Measurements from ENCODE around the gene CCDC57.

Gene CCDC57

DNA sequence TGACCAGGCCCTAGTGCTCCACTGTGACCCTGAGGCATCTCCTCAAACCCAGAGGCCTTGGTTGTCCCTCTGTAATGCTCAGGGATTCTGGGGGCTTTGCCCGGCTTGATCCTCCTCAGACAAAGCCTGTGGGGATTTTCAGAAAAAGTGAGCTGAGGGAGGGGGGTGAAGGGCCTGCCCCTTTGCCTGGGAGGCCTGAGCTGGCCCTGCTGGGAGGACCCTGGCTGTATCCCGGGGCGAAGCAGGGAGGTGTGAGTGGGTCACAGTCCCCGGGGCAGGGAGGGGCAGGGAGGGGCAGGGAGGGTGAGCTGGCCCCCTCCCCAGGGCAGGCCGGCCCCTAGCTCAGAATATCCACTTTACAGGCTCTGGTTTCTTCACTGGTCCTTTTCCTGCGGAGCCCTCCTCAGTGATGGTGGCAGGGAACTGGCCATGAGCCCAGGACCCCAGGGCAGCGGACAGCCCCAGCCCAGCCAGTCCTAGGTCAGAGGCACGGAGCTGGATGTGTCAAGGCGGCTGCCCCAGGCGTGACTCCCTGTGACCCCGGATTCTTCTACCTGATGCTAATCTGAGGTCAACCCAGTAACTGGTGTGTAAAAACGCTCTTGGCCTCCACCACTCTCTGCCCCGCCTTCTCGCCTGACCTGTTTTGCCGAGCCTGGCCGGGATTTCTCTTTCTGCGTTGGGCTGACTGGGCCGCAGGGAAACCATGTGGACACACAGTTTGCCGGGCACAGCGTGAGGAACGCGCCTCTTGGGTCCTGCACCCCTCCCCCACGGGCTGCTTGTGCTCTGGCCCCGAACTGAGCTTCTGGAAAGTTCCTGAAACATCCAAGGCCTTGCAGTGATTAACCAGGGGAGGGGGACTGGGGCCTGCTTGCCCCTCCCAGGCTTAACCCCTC lies 108.8 kb downstream of the CCDC57 start:
- DNase-seq = no peak

DNA sequence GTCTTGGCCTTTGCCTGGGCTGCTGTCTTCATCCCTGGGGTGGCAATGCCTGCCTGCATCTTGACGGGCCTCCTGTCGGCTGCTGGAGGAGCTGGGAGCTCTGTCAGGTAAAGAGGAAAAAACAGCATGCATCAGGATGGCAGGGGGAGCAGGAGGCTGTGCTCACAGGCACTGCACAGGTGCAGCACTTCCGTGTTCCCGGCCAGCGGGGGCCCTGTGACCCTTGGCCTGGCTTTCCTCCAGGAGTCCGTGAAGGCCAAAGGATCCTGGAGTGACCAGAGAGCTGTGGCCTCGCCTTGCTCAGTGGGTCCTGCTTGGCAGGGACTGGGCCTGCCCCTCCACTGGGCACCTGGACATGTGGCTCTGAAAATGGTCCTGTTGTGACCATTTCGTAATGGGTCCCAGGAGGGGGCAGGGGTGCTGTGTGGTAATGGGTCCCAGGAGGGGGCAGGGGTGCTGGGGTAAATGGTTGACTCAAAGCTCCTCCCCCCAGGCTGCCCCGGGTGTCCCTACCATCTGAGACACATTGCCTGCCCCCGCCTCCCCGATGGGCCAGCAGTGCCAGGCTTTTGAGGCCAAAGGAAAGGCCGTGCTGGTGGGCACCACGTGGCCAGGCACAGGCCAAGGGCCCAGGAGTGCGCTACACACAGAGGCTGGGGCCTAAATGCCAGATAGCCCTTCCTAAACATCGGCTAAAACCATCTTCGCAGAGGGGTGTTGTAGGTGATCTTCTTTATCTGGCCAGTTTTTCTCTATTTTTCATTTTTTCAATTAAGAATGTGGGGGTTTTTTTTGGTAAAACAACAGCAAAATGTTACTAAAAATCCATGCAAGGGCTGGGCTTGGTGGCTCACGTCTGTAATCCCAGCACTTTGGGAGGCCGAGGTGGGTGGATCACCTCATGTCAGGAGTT lies 110.6 kb downstream of the CCDC57 start:
- DNase-seq = no peak

DNA sequence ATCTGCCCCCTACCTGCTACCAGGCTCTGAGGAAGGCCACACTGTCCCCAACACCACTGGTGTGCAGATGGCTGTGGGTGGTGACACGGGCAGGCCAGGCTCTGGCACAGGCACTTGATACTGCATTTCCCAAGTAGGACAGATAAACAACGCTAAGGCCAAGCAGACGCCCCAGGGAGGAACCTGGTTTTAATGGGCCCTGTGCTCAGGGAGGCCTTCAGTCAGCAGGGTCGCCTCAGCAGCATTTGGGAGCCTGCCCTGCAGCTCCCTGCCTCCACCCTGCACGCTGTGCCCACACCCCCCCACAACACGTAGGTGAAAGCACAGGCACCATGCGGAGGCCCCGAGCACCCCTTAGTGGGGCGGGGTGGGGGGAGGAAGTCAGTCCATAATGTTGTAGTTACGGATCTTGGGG lies 111.3 kb downstream of the CCDC57 start:
- no peak for DNase-seq

DNA sequence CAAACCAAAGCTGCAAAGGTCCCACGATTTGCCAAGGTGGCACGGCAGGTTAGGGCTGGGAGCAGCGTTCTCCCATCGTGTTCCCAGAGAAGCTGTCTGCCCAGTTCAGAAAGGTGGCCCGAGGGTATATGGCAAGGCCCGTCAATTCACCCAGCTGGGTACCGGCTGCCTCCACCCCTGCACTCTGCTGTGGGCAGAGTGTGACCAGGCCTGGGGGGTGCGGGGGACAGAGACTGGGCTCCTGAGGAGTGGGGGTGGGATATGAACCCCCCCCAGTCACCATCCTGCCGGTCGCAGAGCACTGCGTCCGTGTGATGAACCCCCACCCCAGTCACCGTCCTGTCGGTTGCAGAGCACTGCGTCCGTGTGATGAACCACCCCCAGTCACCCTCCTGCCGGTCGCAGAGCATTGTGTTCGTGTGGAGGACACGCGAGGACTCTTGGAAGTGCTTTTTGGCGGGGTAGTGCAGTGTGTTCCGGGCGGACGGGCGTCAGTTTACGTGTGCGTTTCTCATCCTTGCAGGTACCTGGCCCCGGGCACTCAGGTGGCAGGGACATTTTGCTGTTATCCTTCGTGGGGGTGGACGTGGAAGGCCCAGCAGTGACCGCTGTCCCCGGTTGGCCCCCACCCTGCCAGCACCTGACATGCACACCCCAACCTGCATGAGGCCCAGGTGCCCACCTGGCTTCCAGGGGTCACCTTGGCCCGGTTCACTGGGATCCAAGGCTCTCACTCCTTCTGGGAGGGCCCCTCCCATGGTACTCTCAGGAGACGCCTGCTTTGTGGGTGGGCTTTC lies 111.9 kb downstream of the CCDC57 start:
- DNase-seq = no peak

DNA sequence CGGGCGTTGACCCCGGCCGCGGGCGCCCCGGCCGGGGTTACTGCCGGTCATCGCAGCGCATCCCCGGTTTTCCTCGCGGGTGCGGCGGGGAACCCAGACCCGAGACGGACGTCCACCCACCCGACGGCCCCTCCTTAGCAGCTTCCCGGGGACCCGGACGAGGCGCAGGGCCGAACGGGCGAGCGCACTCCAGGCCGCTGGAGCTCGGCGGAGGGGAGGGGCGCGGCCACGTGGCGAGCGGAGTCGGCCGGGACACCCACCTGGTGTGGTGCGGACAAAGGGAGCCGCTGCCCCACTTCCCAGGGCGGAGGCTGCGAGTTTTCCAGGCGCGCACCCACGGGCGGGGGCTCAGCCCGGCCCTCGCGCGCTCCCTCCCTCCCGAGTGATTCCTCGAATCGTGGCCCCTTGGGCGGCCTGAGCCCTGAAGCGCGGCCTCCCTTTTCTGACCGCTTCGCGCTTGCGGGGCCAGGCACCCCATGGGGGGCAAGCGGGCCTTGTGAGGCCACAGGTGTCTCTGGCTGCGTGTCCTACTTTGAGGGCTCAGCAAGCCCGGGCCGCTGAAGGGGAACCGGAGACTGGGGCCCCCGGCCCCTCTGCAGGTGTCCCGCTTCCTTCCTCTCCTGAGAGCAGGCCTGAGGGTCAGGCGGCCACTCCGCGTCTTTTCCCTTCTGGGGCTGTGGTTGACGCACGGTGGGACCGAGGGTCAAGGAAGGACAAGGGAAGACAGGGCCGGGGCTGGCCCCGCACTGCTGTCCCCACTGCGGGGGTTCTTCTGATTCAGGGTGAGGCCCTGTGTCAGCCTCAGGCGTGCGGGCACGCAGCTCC lies 113.5 kb downstream of the CCDC57 start:
- DNase-seq = no peak

DNA sequence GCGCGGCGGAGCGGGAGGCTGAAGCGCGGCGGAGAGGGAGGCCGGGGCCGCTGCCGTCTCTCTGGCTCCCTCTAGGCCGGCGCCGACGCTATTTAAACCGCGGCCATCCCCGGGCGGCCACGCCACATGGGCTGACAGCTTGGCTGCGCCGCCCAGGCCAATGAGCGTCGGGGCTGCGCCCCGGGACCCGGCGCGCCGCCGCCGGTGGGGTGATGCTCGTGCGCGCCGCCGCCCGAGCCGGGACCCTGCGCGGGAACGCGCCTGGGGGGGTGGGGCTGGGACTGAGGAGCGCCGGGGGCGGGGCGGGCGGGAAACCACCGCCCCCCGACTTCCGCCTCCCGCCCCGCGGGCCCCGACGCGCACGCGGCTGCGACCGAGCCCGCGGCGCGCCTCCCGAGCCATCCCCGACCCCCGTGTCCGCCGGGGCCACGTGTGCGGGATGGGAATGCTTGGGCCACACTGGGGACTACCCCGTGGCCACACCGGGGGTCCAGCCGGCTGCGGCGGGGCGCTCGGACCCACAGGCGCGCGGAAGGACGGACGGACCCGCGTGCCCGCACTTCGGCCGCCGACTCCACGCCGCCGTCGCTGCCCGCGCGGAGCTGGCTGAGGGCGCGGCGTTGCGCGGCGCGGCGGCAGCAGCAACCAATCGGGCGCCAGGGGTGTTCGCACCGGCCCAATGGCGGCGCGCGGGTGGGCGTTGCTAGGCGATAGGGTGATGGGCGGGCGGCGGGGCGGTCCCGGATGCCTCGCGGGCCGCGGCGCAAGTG lies 114.3 kb downstream of the CCDC57 start, which contains the start of gene FASN:
Gene FASN, minus strand, starts transcription at position 68 of the 770 bp plus-strand sequence. CDS start 1,791 bp downstream, outside the sequence.
- peak; percentile 91 to 92 for DNase-seq

DNA sequence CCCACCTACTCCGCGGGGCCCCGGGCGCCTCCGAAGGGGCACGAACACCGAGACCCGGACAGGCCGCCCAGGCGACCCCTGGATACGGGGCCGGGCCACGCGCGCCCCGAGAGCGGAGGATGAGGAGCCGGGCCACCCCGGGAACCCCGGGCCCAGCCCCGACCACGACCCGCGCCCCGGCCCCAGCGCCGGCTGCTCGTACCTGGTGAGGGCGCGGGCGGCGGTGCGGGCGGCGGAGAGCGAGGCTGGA lies 114.8 kb downstream of the CCDC57 start:
- no peak for DNase-seq

DNA sequence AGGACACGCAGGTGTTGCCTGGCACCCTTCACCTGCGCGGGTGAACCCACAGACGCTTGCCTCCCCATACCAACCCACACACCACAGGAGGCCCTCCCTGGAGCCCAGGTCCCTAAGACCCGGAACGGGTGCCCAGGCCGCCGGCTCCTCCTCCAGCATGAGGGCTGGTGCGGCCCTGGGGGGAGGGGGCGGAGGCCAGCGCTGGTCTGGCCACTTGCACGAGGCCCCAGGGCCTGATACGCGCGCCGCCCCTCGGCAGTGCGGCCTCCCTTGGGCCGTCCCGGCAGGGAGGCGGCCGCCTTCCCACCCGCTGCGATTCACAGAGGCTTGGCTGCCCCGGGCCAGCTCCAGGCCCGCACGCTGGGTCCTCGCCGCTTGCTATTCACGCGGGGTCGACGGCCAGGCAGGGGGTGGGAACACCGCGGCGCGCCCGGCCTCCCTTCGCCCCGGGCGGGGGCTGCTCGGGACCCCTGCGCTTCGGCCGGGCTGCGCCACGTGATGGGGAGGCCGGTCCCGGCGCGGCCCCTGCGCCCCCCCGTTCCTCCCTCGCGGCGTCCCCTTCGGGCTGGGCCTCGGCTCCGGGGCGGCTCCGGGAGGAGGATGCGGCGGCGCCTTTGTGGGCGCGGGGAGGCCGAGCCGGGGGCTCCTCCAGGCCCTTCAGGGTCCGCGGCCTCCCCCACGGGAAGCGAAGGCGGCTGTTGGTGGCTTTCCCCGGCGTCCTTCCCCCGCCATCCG lies 115.3 kb downstream of the CCDC57 start:
- DNase-seq = no peak

DNA sequence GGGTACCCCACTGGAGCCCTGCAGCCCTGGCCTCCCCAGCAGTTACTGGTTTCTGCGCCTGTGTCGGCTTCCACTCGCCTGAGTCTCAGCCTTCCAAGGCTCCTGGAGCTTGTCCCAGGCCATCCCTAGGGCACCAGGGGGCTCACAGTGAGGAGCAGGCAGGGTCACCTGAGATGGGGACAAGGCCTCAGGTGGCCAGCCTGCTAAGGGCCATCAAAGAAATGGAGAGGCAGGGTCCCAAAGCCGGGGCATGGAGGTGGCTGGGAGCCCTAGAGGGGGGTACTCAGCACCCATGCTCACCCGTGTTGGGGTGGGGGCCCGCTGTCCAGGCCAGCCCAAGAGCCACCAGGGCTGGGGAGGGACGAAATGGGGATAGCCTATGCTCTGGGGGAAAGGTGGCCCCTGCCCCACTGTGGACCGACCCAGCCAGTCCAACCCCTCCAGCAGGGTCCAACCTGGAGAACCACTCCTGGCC lies 115.9 kb downstream of the CCDC57 start:
- no peak for DNase-seq

DNA sequence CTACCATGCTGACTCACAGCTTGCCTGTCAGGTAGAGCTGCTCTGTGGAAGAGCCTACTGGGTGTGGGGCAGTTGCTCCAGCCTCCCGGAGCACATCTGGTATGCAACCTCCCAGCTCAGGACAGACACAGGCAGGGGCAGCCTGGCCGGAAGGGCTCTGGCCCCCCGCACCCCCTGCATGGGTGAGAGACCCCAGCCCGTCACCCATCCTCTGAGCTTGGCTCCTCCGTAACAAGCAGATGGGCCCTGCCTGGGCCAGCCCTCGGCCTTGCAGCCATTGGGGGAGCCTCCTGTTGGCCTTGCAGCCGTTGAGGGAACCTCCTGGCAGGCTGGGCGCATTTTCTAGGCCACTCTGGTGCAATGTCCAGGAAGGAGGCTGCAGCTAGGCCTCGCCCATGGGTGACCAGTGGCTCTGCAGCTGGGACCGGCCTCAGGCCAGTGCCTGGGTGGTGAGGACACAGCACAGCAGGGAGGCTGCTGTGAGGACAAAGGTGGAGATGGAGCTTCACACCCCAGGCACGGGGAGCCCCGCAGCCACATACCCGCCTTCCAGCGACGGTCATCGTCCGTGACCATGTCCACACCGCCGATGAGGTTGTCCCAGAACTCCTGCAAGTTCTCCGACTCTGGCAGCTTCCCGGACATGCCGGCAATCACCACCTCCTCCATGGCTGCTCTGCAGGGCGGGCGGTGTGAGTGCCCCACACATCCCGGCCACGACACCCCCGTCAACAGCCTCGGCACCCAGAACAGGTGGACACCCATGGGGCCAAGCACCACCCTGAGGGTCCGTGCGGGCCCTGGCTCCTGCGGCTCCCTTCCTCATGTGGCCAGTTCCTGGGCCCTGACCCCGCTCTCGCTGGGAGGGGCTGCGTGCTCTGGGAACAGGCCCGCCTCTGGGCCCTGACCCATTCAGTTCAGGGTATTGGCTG lies 116.6 kb downstream of the CCDC57 start:
- DNase-seq = no peak

DNA sequence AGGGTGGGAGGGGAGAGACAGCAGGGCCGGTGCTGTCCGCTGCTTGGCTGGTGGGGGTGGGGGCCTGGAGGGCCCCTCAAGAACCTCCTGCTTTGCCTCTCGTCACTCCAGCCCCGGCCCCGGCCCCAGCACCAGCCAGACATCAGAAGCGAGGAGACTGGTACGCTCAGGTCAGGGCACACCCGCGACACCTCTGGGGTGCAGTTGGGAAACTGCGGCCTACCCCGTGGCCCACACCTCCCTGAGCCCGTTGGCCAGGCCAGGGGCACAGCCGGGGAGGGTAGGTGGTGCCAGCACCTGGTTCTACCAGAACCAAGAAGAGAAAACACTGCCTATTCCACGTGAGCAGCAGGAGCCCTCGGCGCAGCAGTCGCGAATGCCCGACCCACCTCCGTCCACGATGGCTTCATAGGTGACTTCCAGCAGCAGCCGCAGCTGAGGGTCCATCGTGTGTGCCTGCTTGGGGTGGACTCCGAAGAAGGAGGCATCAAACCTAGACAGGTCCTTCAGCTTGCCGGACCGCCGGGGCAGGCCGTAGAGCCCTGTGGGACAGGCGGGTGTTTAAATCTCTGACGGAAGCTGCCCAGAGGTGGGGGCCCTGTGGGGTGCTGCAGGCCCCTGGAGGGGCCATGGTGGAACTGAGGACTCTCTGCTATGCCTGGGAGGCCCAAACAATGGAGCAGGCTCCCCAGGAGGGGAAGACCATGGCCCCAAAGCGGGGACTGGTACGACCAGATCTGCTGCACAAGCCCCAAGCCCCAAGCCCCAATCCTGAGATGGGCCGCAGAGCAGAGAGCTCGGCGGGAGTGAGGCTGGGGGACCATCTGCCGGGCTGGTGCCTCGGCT lies 117.5 kb downstream of the CCDC57 start:
- DNase-seq = no peak

DNA sequence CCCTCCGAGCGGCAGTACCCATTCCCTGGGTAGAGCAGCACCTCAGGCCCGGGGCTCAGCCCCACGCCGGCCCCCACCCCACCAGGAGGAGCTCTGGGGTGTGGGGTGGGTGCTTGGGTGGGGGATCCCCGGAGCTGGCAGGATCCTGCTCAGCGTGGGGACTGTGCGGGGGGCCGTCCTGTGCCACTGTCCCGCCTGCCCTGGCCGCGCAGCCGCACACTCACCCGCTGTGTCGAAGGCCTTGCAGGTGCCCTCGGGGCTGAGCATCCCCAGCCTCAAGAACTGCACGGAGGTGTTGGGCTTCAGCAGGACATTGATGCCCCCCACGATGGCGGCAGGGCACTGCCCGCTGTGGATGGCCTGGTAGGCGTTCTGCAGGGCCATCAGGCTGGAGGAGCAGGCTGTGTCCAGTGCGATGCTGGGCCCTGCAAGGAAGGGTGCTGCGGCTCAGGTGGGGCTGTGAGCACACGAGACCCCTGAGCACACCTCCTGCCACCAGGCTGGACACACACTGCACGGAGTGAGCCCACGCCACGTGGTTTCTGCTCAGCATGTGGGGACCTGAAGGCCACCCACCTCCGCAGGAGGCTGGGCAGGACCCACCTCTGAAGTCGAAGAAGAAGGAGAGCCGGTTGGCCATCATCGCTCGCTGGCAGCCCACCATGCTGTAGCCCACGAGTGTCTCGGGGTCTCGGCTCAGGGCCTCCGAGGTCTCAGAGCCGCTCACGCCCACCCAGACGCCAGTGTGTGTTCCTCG lies 119.5 kb downstream of the CCDC57 start:
- DNase-seq = no peak

DNA sequence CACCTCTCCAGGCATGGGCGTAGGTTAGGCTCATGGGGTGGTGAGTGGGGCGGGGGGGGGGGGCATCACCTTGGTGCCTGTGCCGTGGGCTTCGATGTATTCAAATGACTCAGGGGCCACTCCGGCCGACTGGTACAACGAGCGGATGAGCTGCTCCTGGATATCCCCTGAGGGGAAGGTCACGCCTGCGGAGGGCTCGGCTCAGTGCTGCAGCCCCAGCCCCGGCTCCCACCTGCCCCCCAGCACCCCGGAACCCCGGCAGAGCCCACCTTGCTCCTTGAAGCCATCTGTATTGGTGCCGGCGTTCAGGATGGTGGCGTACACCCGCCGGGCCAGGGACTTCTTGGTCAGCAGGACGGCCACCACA lies 120.0 kb downstream of the CCDC57 start:
- no peak for DNase-seq

DNA sequence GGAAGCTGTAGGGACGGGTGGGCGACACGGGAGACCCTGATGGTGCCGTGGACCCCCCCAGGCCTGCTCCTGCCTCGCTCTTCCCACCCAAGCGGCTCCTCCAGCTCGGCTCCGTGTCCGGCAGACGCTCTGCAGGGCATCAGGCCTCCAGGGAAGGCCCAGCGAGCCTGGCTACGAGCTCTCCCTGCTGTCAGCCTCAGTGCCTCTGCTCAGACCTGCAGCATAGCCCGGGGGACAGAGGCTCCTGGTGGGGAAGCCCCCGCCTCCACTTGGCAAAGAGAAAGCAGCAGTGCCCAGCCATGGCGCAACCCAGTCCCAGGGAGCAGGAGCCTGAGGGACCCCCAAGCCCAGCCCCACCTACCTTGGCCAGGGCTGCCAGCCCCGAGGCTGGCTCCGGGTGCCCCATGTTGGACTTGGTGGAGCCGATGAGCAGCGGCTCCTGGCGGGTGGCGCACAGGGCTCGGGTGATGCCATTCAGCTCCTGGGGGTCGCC lies 120.5 kb downstream of the CCDC57 start:
- no peak for DNase-seq

DNA sequence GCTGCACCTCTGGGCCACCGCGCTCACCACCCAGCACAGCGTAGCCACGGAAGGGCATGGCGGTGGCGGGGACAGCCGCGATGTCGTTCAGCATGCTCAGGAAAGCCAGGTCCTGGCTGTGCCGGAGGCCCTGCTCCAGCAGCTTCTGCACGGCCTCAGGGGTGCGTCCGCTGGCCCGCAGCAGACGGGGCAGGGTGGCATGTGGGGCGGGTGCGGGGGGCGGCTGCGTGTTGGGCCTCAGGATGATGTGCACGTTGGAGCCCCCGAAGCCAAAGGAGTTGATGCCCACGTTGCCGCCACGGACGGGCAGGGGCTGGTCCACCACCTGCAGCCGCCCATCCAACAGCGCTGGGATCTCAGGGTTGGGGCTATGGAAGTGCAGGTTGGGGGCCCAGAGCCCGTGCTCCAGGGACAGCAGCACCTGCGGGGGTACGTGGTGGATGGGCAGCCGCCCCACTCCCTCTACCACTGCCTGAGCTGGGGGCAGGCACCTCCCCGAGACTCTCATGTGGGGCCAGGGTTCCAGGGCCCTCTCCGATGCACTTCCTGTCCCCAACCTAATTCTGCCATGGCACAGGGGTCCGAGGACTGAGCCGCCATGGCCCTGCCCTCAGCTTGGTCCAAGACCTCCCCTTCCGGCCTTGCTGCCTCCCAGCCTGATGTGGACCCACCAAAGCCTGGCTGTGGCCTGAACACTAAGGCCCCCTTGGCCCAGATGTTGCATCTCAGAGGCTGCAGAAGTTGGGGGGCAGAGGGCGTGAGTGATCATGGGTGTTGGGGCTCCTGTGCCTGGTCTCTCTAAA lies 121.2 kb downstream of the CCDC57 start:
- no peak for DNase-seq

DNA sequence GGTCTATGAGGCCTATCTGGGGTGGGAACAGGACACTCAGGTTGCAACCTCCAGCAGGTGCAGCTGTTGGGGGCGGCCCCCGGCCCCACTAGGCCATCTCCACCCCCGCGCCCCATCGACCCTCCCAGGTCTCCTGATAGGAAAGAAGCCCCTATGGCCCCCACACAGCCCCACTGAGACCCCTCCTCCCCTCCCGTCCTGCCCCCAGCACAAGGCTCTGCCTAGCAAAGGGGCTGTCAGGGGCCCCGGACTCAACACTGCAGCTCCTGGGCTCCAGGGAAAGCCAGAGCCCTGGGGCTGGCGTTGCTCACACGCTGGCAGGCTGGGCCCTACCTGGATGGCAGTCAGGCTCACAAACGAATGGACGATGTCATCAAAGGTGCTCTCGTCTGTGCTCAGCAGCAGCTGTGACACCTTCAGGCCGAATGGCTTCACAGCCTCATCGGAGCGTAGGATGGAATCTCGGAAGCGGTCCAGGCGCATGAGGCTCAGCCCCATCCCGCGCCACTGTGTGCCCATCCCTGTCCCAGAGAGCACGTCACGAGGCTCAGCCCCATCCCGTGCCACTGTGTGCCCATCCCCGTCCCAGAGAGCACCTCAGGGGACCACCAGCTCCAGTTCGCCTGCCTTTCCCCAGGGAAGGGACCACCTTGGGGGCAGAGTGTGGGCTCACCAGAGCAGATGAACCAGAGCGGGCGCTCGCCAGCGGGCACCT lies 121.9 kb downstream of the CCDC57 start:
- DNase-seq = no peak

Data from hippocampal formation (tissue), 2 donors.